ENCODE results near the gene TUBE1.
"Not testable (repeated sequence)": the region's sequence is repeated elsewhere in the genome, so short reads cannot be mapped to it uniquely, and the experiment has no call there.

The TUBE1 gene

GRCh38 chr6:112087136-112087911 lies at the start of gene TUBE1, which contains the start of gene FAM229B:
Gene TUBE1 (minus strand): TSS chr6:112087482. CDS start chr6:112087434, 48 bp downstream.
Gene FAM229B (plus strand): TSS chr6:112087591. CDS start chr6:112099284, 11,693 bp downstream.
- DNase-seq = peak; percentile 96

GRCh38 chr6:112130878-112131277 lies 43.6 kb upstream of the TUBE1 start:
- no peak for DNase-seq

GRCh38 chr6:112128208-112128607 lies 40.9 kb upstream of the TUBE1 start:
- no peak for DNase-seq

GRCh38 chr6:112123982-112124381 lies 36.7 kb upstream of the TUBE1 start:
- DNase-seq = no peak

- DNase-seq = no peak
Measured at GRCh38 chr6:112122756-112123155, 35.5 kb upstream of the TUBE1 start.

- no peak for DNase-seq
Measured at GRCh38 chr6:112118034-112118433, 30.8 kb upstream of the TUBE1 start.

DNA sequence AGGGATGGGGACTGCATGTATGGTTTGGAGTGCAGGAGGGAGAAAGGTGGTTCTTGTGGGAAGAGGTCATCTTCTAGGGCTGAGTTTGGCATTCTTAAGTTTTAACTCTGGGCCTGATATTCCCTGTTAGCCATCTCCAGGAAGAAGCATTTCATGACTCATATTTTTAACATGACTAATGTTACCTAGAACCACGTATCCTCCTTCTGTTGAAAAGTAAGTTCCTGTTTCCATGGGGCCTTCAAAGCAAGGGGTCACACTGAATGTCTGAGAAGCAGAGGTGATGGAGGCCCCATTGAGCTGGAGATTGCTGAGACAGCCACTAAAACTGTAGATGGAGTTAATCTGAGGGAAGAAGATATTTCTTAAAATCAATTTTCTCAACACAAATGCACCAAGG lies 30.3 kb upstream of the TUBE1 start:
- peak; percentile 45 for DNase-seq

DNA sequence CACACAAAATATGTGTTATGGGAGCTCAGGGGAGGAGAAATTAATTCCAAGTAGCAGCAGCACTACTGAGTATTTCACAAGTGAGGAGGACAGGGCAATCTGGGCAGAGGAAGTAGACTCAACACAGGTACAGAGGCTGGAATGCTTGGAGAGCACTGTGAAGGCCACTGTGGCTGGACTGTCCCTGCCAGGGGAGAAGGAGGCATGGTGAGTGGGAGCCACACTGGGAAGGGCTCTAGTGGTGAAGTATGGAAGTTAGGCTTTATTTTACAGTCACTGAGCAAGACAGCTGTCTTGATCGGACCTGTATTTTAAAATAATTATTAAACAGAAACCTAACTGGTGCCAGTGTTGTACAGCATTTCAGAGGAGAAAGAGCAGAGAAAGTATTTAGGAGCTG lies 28.9 kb upstream of the TUBE1 start:
- DNase-seq = no peak

- DNase-seq = no peak
Measured at GRCh38 chr6:112114577-112115223, 27.4 kb upstream of the TUBE1 start.

DNA sequence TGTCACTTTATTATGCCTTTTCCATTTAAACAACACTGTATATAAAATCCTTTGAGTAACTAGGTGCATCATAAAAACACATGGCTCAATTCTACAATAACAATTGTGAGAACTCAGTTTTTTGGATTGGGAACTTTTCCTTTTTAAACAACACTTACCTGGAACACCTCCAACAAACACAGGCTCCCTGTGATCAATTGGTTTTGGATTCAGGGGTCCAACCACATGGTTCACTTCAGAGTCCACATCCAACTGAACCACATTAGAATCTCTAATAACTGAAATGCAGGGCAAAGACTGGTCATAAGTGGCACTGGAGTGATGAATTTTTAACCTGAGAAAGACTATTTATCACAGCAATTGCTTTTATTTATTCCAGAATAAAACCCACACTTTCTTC lies 26.6 kb upstream of the TUBE1 start:
- DNase-seq = no peak

- no peak for DNase-seq
Measured at GRCh38 chr6:112113431-112113830, 26.1 kb upstream of the TUBE1 start.

GRCh38 chr6:112109262-112109661 lies 22.0 kb upstream of the TUBE1 start:
- DNase-seq = no peak

DNA sequence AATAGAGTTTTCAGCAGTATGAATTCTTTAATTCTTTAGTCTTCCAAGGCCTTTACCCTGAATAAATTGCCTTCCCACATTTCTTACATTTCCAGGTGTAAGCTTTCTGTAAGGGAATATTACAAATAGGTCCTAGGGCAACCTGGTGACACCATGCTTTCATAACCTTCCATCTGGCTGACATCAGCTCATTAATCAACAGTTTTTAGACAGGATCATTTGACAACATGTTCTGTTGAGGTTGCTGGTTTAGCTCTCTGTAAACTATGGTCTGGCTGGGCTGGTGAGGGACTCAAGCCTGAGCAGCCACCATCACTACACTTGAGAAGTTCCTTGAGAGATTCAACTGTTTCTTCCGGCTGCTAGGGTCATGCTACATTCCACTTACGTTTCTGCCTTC lies 19.3 kb upstream of the TUBE1 start:
- no peak for DNase-seq

DNA sequence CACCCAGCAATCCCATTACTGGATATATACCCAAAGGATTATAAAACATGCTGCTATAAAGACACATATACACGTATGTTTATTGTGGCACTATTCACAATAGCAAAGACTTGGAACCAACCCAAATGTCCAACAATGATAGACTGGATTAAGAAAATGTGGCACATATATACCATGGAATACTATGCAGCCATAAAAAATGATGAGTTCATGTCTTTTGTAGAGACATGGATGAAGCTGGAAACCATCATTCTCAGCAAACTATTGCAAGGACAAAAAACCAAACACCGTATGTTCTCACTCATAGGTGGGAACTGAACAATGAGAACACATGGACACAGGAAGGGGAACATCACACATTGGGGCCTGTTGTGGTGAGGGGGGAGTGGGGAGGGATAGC lies 18.7 kb upstream of the TUBE1 start:
- not testable (repeated sequence) for DNase-seq

- DNase-seq = no peak
Measured at GRCh38 chr6:112100561-112100960, 13.3 kb upstream of the TUBE1 start.

DNA sequence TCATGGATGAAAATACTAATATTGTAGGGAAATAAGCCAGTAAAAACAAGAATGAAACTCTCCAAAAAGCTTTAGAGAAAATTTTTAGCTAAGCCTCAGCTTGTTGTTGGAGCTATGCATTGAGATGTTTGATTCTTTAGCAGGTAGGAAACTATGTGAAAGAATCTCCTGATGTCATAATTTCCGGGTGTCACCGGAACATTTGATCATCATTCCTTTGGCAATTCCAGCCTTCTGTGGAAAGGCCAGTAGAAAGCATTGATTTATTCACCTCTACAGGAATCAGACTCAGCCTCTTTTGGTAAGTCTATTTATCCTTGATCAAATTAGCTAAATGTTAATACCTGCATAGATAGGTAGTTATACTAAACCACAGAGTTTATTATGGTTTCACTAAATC lies 9.6 kb upstream of the TUBE1 start:
- no peak for DNase-seq

DNA sequence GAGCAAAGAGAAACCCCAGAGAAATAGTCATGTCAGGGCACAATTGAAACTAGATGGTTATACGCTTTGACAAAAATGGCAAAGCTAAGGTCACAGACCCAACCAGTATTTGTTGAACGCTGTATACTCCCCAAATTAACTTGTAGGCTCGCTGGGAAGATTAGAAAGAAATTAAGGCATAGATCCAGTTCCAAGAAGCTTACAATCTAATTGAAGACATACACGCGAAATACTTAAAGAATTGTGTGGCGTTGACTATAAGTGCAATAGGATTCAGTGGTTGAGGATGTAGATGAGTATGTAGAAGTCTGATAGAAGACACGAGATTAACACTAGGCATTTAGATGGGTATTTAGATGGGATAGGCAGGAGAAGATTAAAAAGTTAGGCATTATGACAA lies 634 bp upstream of the TUBE1 start:
- DNase-seq = no peak

DNA sequence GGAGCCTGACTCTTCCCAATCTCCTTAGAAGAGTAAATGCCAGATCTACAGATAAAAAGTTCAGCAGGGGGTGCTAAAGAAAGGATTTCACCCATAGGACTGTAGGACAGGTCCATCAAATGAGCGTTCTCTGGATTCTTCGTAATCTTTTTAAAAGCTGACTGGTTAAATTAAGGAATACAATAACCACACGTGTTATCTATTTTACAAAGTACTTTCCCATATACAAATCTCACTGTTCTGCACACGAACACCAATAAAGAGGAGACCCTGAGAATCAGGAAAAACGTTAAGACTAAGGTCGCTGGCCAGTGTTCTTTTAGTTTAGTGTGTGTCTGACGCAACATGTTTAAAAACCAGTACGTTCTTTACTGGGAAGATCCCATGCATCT lies 542 bp downstream of the TUBE1 start:
- peak; percentile 69 for DNase-seq

- no peak for DNase-seq
Measured at GRCh38 chr6:112085286-112086065, 1.8 kb downstream of the TUBE1 start.

- no peak for DNase-seq
Measured at GRCh38 chr6:112081569-112081968, 5.7 kb downstream of the TUBE1 start.

DNA sequence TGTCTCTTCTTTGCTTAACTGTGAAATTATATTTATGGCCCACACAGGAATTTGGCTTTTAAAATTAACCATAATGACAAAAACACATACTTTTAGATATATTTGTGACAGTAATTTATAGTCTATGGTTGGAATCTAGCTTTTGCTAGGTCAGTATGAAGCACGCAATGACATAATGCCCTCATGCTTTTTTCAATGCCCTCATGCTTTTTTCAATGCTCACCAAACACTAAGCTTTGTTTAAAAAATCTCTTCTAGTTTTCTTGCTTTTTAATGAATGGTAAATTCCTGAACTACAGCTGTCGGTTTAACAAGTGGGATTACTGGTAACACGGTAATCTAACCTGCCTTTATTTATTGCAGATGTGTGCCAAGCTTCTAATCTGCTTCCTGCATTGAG lies 20.7 kb downstream of the TUBE1 start:
- DNase-seq = no peak

DNA sequence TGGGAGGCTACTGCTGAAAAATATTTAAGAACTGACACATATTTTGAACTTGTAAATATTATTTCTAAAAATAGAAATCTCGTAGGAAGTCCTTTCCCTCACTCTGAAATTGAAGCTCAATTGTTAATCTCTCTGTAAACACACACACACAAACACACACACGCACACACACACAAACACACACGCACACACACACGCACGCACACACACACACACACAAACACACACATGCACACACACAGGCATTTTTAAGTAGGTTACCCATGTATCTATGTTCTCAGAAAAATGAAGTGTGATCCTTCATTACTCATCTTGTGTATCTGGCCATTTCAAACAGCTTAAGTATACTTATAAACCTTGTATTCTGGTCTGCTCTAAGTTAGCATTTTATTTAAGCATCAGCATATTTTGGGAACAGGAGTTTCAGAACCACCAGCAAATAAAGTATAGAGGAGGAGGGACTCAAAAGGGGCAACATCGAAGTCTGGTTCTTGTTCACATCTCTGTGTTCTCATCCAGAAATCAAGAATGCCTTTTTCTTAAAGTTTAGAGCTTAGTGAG lies 21.8 kb downstream of the TUBE1 start:
- DNase-seq = no peak

GRCh38 chr6:112062966-112063365 lies 24.3 kb downstream of the TUBE1 start:
- DNase-seq = no peak

Data from EL (cell line).